GM23248 (cell line): ENCODE data around the gene RUFY3.

Experiments
- EZH2 ChIP-seq: fragments of 200-600 bp; sonication (generic); IDR thresholded peaks from 2 replicates; pipeline ENCODE4 v1.6.1; 2018; ENCODE audit warnings: antibody characterized with exemption, mild to moderate bottlenecking; ENCODE audit not compliant: insufficient read depth, poor library complexity, severe bottlenecking
- EZH2phosphoT487 ChIP-seq: fragments of 200-600 bp; sonication (generic); IDR thresholded peaks from 2 replicates; pipeline ENCODE4 v1.6.1; 2018; ENCODE audit warnings: antibody characterized with exemption, moderate library complexity, mild to moderate bottlenecking, low read depth; ENCODE audit not compliant: insufficient read depth

DNA sequence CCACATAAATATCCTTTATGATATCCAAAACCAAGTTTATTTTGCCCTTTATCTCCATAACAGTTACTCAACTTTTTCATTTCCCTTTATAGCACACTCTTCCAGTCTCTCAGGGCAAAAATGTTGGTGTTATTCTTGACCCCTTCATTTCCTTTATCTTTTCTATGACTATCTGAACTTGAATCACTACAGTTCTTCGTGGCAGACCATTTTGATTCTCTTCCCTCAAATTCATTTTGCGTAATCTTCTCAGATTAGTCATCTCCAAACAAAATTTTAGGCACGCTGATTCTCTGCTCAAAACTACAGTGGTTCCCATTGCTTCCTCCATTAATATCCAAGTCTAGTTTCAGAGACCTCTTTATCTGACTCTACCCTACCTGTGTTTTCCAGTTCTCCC is 26.1 kb downstream of the RUFY3 start:
- no peak for TF ChIP-seq EZH2phosphoT487
- TF ChIP-seq EZH2 = no peak
